ENCODE data around the gene AGPAT2.

DNA sequence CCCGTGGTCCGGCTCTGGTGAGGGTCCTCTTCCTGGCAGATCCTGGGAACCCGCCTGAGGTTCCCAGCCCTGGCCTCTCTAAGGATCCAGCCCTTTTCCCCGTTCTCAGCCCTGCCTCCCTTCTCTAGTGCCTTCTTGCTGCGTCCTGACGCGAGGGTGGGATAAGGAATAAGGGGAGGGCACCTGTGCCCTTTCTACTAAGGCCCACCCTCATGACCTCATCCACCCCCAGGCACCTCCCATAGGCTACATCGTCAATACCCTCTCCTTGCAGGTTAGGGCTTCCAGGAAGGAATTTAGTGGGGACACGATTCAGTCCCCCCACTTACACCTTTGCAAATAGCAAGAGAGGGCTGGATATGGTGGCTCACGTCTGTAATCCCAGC, 14.4 kb upstream of the AGPAT2 start:
- TF ChIP-seq, protein P1, sequence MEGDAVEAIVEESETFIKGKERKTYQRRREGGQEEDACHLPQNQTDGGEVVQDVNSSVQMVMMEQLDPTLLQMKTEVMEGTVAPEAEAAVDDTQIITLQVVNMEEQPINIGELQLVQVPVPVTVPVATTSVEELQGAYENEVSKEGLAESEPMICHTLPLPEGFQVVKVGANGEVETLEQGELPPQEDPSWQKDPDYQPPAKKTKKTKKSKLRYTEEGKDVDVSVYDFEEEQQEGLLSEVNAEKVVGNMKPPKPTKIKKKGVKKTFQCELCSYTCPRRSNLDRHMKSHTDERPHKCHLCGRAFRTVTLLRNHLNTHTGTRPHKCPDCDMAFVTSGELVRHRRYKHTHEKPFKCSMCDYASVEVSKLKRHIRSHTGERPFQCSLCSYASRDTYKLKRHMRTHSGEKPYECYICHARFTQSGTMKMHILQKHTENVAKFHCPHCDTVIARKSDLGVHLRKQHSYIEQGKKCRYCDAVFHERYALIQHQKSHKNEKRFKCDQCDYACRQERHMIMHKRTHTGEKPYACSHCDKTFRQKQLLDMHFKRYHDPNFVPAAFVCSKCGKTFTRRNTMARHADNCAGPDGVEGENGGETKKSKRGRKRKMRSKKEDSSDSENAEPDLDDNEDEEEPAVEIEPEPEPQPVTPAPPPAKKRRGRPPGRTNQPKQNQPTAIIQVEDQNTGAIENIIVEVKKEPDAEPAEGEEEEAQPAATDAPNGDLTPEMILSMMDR (IDR thresholded peaks at IDR 0.05 in 4 of 5, conservative IDR thresholded peaks at IDR 0.05 in 1 of 5), result no peak
- TF ChIP-seq POLR2A (IDR thresholded peaks at IDR 0.05), result no peak
